DLD1 (cell line): ENCODE data around the gene CCT5.

Source experiments
- in situ Hi-C: cut with HindIII; loops from 2 replicates; pipeline ENCODE4 v1.10.0; 2017; ENCODE audit warnings: low sequenced_read_pairs

Gene CCT5

DNA sequence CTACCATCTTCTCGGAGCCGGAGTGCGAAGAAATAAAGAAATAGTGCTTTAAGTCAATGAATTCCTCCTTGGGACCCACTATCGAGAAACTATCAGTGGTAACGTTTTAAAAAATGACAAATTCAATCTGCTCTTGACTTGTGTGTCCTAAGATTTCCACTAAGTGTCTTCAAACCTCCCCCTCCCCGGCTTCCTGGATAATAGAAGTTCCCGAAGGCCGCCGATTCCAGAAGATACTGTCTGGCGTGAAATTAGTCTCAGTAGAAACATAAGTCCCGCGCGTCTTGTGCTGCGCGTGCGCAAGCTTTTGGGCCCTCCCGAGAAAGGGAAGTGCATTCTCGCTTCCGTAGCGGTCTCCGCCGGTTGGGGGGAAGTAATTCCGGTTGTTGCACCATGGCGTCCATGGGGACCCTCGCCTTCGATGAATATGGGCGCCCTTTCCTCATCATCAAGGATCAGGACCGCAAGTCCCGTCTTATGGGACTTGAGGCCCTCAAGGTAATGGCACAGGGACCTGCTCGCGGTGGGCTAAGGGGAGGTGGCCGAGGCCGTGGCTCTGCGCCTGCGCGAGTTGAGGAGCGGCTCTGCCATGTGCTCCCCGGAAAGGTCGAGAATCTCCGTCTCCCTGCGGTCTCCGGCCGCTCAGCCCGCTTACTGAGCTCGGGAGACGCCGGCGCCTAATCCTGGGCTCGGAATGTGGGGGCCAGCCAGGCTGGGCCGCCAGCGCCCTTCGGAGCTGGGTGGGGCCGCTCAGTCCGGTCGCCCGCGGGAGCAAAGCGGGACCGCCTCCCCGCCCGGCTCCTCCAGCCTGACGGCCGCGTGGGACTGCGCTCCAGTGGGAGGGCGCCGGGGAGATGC lies at the start of gene CCT5:
TSS of gene CCT5 (plus strand) at position 333 of the 858 bp plus-strand sequence. CDS start at position 394, 61 bp downstream.
- in situ Hi-C loops: no loop called here

GRCh38 chr5:10201223-10201868 lies 48.7 kb upstream of the CCT5 start:
- in situ Hi-C loops: no loop called here

DNA sequence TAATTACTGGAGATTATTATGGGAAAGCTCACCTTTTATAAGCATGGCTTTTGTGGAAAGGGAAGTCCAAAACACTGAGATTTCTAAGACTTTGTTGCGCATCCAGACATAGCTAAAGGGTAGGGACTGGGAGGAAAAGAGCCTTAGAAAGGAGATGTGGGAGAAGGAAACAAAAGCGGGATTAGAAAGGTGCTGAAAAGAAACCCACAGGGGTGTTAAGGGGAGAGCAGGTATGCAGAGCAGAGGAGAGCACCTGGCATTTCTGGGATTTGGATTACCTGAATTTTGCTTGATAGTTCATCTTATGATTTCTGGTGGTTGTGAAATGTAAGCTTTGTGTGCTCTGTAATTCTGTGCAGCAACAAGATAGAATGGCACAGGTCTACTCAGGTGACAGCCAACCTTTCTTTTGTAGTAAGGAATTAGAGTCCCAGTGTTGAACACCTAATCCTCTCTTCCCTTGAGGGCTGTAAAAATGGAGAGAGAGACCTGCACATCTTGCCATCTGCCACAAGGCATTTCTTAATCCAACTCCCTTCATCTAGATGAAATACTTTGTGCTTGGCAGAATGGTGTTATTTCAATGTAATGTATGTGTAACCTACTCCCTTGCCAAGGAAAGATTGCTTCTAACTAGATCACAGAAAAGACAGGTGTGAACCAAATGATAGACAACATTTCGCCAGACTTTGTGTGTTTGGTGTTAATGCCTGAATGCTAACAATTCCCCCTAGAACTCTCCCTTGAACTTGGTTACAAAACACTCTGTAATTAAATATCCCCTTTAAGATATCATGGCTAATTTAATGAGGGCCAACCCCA lies 47.8 kb upstream of the CCT5 start:
- in situ Hi-C loops: no loop called here

DNA sequence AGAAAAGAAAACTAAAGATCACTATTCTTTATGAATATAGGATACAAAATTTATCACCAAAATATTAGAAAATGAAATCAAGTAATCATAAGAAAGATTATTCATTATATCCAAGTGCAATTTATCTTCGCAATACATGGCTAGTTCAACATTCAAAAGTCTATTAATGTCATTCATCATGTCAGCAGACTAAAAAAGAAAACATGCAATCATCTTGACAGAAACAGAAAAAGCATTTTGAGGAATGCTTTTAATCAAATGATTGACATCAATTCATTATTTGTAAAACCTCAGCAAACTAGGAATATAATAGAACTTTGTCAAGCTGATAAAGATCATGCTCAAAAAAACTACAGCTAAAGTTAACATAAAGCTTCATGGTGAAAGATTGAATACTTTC lies 41.1 kb upstream of the CCT5 start:
- in situ Hi-C loops: no loop called here

GRCh38 chr5:10213316-10213715 lies 36.8 kb upstream of the CCT5 start:
- in situ Hi-C loops: no loop called here

GRCh38 chr5:10214041-10214440 lies 36.0 kb upstream of the CCT5 start:
- in situ Hi-C loops: no loop called here

DNA sequence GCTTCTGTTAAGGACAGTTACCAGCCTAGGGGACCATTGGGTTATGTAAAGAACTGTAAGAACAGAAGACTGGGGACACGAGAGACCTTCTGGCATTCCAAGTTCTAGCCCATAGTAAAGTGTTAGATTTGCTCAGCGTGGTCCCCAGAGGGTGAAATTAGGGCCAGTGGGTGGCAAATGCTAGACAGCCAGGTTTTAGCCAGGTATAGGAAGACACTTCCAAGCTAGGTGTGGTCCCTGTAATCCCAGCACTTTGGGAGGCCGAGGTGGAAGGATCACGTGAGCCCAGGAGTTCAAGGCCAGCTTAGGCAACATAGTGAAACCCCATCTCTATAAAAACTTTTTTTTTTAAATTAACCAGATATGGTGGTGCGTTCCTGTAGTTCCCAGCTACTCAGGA lies 34.7 kb upstream of the CCT5 start:
- in situ Hi-C loops: no loop called here

DNA sequence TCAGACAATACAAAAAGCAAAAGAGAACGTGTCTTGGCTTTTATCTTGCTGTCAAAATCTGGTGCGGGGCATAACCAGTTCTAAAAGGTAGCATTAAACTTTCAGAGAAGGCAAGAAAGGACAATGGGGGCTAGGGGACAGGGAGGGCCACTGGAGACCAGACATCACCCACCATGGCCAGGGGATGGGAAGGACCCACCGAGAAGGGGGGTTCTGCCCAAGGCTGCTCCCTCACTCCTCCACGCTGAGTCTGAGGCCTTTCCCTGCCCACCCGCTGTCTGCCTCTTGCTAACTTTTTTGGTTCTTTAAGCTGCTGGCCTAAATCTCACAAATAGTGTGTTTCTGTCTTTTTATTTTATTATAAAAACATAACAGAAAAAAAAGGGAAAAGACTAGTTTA lies 34.0 kb upstream of the CCT5 start:
- in situ Hi-C loops: no loop called here

DNA sequence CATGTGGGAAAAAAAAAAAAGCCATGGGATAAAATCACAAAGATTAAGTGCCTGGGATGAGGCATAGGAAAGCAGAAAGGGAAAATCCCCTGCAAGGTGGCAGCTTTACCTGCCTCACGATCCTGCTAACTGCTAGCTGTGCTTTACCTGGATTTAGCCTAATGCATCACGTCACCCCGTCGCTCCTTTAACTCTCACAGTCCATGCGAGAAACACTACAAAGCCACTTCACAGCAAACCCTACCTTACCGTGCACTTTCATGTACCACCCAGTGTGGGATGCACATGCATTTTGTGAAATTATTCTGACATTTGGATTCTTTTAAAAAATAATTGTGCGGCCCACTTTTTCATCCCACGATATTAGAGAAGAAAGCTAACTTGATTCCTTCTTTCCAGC lies 31.4 kb upstream of the CCT5 start:
- in situ Hi-C loops: no loop called here

DNA sequence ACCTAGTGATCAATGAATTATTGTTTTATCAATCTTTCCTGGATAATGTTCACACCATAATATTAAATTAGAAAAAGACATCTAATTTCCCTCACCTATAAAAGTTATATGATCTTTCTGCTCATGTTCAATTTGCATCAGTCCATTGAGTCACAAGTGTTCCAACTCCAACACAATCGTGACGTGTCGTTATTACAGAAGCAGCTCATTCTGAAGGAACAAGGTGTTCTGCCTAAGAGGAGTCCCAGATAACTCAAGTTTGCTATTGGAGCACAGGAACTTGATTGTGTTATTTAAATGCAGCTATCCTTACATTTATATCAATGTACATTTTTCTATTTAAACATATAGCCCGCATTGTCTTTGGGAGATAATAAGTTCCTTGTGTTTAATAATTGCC lies 31.0 kb upstream of the CCT5 start:
- in situ Hi-C loops: no loop called here

DNA sequence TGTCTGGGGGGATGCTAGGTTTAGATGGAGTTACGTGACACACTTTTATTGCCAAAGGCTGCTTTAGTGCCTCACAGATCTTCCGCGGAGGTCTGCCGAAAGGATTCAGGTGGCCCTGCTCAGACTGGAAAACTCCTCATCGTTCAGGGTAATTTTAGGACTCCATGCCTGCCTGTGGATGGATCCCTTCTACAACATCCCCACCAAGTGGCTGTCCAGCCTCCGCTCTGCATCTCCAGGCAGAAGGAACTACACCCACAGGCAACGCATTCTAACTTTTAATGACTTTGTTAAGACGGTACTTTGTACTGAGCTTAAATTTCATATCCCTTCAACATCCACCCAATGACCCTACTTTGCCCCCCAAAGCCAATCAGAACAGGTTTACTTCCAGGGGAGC lies 29.8 kb upstream of the CCT5 start:
- in situ Hi-C loops: no loop called here

GRCh38 chr5:10222326-10222725 lies 27.8 kb upstream of the CCT5 start:
- in situ Hi-C loops: no loop called here

- in situ Hi-C loops: no loop called here
These were observed 22.7 kb upstream of the CCT5 start for GRCh38 chr5:10227379-10227778.

DNA sequence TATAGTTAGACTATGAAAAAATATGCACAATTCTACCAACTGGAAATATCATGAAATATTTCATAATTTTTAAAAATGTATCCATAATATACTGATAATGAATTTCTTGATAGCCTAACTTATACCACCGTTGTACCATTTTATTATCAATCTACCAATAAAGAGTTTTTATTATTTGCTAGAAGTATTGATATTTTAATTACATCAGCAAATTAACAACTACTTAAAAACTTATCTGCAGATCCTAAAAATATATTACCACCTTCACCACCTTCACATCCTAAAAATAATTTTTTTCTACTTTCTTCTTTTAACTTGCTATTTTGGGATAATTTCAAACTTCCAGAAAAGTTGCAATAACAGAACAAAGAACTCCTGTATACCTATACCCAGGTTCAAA lies 21.8 kb upstream of the CCT5 start:
- in situ Hi-C loops: no loop called here

DNA sequence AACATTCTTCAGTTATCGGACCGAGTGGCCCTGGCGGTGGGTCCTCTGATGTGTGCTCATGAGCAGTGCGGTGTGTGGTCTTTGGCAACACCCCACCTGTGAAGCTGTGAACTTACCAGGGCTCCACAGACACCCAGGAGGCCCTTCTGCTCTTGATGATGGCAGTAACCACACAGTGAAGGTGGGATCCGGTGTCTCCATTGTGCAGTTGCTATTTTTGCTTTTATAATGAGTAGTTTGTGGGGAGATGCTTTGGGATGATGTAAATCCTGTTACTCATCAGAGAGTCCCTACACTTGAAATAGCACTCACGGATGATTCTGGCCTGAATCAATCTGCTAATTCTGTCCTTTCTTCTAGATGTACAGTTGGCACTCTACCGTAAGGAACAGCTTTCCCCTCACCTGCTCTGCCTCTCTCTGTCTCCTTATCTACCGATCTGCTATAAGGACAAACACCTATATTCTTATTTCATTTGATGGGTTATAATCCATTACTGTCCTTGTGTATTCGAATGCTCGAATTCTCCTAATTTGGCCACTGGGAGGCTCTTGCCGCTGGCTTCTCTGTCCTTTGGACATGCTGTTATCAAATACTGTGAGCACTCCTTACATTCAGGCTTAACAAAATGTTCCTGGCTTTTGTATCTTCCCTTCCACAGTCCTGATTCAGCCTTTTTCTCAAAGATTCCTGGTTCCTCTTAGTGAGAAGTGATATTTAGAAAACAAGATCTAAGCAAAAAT lies 20.6 kb upstream of the CCT5 start:
- in situ Hi-C loops: no loop called here

GRCh38 chr5:10232386-10232785 lies 17.7 kb upstream of the CCT5 start:
- in situ Hi-C loops: no loop called here

DNA sequence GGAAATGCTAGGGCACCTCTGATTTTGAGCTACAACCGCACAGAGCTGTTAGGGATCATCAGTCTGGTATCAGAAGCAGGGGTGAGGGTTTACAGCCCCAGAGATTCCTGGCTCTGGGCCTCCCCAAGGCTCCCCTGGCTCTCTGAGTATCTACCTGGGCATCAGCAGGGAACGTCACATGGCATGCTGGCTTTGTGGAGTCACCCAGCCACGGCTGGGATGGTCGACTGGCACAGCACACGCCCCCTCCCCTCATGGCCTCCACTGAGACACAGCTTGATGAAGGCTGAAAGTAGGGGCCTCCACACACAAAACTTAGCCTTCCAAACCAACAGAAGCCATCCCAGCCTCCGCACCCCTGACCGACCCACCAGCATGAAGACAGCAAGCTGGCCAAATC lies 17.1 kb upstream of the CCT5 start:
- in situ Hi-C loops: no loop called here

DNA sequence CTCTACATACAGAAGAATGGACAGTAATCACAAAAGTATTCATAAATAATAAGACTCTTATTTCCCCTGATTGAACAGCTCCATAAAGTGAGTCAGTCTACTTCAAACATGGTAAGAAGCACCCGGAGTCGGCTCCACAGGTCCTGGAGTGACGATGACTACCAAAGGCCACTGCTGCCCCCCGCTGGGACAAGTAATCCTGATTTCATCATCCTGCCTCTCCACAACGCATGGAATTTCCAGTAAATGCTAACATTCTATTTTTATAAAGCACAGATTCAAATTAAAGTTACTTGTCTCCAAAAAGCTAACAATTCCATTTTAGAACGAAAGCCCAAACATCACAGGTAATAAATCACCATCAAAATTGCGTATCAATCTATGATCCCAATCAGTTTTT lies 16.6 kb upstream of the CCT5 start:
- in situ Hi-C loops: no loop called here

DNA sequence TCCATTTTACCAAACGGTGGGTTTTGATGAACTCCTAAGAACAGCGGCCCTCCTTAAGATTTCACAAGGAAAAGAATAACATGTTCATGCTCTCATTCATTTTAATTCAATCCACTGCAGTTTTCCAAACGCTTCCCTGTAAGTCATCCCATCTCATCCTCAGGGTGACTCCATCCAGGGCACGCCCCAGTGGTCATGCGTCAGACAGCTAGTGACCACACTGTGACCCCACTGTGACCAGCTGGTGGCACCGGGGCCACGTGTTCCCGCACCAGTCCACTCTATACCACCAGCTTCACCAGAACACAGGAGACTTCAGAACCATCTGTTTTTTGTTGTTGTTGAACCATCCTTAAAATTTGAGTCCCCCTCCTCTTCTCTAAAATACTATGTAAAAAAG lies 14.7 kb upstream of the CCT5 start:
- in situ Hi-C loops: no loop called here

DNA sequence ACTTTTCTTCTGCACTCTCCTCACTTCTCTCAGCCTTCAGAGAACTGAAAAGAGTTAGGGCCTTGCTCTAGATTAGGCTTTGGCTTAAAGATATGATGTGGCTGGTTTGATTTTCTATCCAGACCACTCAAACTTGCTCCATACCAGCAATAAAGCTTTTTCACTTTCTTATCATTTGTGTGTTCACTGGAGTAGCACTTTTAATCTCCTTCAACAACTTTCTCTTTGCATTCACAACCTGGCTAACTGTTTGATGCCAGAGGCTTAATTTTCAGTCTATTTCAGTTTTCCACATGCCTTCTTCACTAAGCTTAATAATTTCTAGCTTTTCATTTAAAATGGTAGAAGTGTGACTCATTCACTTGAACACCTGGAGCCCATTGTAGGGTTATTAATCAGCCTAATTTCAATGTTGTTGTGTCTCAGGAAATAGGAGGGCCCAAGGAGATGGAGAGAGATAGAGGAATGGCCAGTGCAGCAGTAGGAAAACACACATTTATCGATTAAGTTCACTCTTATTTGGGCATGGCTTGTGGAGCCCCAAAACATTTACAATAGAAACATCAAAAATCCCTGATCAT lies 6.3 kb upstream of the CCT5 start:
- in situ Hi-C loops: no loop called here
